Heart right ventricle (tissue), 16 donors: ENCODE results near the gene SLC1A4. TPM values are rescaled to one million over a fixed set of nuclear protein-coding genes. Genes with fewer than 3 reads are reported as not detected.

Experiments
- ATAC-seq, 8 donors: fragments of 200-7000 bp; cut with Tn5 transposase; one replicate each; pipeline ENCODE4 v1.9.1; 2020; ENCODE audit warnings: mild to moderate bottlenecking in 8 of 8, moderate library complexity in 8 of 8, moderate number of reproducible peaks in 1 of 8
- DNase-seq, 2 donors: peaks; one replicate each; pipeline ENCODE4 v3.0.0-alpha.2; 2020
- H3K27ac ChIP-seq, 10 donors: fragments of 200-600 bp; sonication (generic) in 2 of 10; one replicate each; pipeline versions ENCODE4 v1.5.0 to v1.8.0; 2020 to 2022; ENCODE audit warnings: mild to moderate bottlenecking in 3 of 10
- H3K27me3 ChIP-seq, 7 donors: fragments of 200-600 bp; one replicate each; pipeline ENCODE4 v1.8.0; 2021 to 2022; ENCODE audit warnings: mild to moderate bottlenecking in 2 of 7
- H3K36me3 ChIP-seq, 9 donors: fragments of 200-600 bp; sonication (generic) in 1 of 9; one replicate each; pipeline versions ENCODE4 v1.5.0 to v1.8.0; 2020 to 2022; ENCODE audit warnings: mild to moderate bottlenecking in 2 of 9
- H3K4me1 ChIP-seq, 9 donors: fragments of 200-600 bp; sonication (generic) in 1 of 9; one replicate each; pipeline versions ENCODE4 v1.5.0 to v1.8.0; 2020 to 2022; ENCODE audit warnings: mild to moderate bottlenecking in 4 of 9
- H3K4me3 ChIP-seq, 10 donors: fragments of 200-600 bp; sonication (generic) in 2 of 10; one replicate each; pipeline versions ENCODE4 v1.5.0 to v1.8.0; 2020 to 2022; ENCODE audit warnings: mild to moderate bottlenecking in 7 of 10, moderate library complexity in 2 of 10
- H3K9me3 ChIP-seq, 11 donors: fragments of 200-600 bp in 10 of 11; sonication (generic) in 2 of 11; one replicate each; pipeline versions ENCODE4 v1.5.0 to v1.8.0; 2013 to 2022; ENCODE audit warnings: mild to moderate bottlenecking in 2 of 11, control low read depth in 1 of 11, moderate library complexity in 1 of 11
- WGBS, 2 donors: extraction: QIAGEN DNeasy Blood & Tissue Kit; methylation state at CpG; one replicate each; pipeline ENCODE4 v1.1.7; 2013; ENCODE audit warnings: inconsistent platforms in 1 of 2; 5-methylcytosine and 5-hydroxymethylcytosine counted together
- intact Hi-C, 10 donors: fragments of 100-400 bp; cut with DNase I; formaldehyde crosslinking; loops; one replicate each; pipeline versions ENCODE4 v1.11.1 to v1.14.2; 2022
- polyA plus RNA-seq, 2 donors: library from polyadenylated mRNA; stranded (reverse); fragments of 200-250 nt; gene quantifications; one replicate each; pipeline ENCODE4 v1.2.3, GENCODE V29; 2013
- total RNA-seq, 10 donors: library from RNA; stranded (reverse); fragmentation: NEBNext Ultra II Directional in 3 of 10; extraction: Animal tissue kit (Norgen Biotek cat#: 25700) in 3 of 10; gene quantifications; one replicate each; pipeline versions ENCODE4 v1.2.1 to v1.2.4, GENCODE V29; 2021 to 2023
- TF ChIP-seq, protein P1 (sequence below), 9 donors: fragments of 200-600 bp; sonication (generic) in 2 of 9; IDR thresholded peaks; one replicate each; pipeline versions ENCODE4 v1.5.0 to v1.8.0; 2021 to 2022; ENCODE audit warnings: antibody characterized with exemption in 9 of 9, mild to moderate bottlenecking in 5 of 9, moderate library complexity in 1 of 9
- donor health status: Arrhythmogenic right ventricular cardiomyopathy.
- donor health status: ischemic (EF 13 %, LVEDD 7.1; RV severe dilation, severe dysfunction).
- donor health status: healthy with polysubstance abuse.
- donor health status: DM: no; HTN: yes; CAD: no.
- donor health status: DM: no; HTN: no; CAD: no.
- donor health status: ischemic (EF 25% LVEDD 6.9; RV normal size, moderate dysfunction).
- donor health status: ischemic (EF 25% LVEDD 5.7; RV mildly dilated, moderate dysfunction).
- donor health status: healthy.
- donor health status: DM: yes; HTN: yes; CAD: no.
- donor health status: Ischemic cardiomyopathy.
- donor health status: ischemic (EF 35%, LVEDD 5.7; RV mildly dilated, moderate dysfunction).
- donor health status: nonischemic (EF 11% LVEDD 7.7; RV severe dilation, severe dysfunction).
- donor health status: DM: yes; HTN: yes; CAD: no.
- donor health status: PGD.
- donor health status: ischemic (EF 29% LVEDD 5.4; RV normal size, mild dysfunction).
- donor health status: nonischemic (EF 23%, LVEDD 6.1; RV moderate dilation, normal function).

Gene SLC1A4
- total and polyA plus RNA-seq, 12 donors: 2.1 to 18.7 (median 11.3) TPM

DNA sequence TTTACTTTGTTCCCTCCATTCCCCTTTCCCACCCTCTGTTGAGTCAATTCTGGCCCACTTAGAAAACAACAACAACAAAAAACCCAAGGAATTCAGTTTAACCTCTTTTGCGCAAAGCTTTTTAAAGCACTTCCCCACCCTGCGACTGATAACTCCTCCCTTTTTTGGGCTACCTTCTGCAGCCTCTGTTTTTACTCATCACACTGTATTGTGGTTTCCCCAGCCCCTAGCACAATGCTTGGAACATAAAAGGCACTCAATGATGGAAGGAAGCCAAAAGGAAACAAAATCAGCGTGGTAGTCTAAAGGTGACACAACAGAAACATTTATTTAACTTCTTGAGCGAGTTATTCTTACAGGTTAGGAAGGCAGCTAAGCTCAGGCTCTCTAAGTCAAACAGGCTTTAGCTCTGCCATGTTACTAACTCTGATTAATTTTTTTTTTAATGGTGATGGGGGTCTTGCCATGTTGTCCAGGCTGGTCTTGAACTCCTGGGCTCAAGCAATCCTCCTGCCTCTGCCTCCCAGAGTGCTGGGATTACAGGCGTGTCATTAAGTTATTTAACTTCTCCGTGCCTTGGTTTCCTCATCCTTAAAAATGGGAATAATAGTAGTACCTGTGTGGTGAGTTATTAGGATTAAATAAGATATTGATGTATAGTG is 68.3 kb downstream of the SLC1A4 start:
- TF ChIP-seq, protein P1, sequence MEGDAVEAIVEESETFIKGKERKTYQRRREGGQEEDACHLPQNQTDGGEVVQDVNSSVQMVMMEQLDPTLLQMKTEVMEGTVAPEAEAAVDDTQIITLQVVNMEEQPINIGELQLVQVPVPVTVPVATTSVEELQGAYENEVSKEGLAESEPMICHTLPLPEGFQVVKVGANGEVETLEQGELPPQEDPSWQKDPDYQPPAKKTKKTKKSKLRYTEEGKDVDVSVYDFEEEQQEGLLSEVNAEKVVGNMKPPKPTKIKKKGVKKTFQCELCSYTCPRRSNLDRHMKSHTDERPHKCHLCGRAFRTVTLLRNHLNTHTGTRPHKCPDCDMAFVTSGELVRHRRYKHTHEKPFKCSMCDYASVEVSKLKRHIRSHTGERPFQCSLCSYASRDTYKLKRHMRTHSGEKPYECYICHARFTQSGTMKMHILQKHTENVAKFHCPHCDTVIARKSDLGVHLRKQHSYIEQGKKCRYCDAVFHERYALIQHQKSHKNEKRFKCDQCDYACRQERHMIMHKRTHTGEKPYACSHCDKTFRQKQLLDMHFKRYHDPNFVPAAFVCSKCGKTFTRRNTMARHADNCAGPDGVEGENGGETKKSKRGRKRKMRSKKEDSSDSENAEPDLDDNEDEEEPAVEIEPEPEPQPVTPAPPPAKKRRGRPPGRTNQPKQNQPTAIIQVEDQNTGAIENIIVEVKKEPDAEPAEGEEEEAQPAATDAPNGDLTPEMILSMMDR (IDR thresholded peaks at IDR 0.05): no peak
- 50 to 71% methylated on average over 6 of the region's 6 CpGs for WGBS, 2 donors
- peak in 2 of 8 donors; percentile 9 to 26 for ATAC-seq
- H3K9me3 ChIP-seq: no peaks in the 10 kb centered on the region
- no peaks in the 10 kb centered on the region for H3K36me3 ChIP-seq
- intact Hi-C loops: loop anchor here in 4 of 10 donors (2.0 to 10.0 kb wide), 4 partner anchors 70 to 517 kb away; partner anchors contain the start of gene RAB1A (in 3 of the 4)
- H3K27me3 ChIP-seq: no peaks in the 10 kb centered on the region
- peaks cover 6 to 73% (median 58%) of the 10 kb centered on the region in 9 donors for H3K4me1 ChIP-seq
- DNase-seq: no peak
- H3K4me3 ChIP-seq: peak overlapping the region; percentile 57 to 89 (median 78)
- peak overlapping the region in 9 of 10 donors; percentile 81 to 97 (median 92) for H3K27ac ChIP-seq

DNA sequence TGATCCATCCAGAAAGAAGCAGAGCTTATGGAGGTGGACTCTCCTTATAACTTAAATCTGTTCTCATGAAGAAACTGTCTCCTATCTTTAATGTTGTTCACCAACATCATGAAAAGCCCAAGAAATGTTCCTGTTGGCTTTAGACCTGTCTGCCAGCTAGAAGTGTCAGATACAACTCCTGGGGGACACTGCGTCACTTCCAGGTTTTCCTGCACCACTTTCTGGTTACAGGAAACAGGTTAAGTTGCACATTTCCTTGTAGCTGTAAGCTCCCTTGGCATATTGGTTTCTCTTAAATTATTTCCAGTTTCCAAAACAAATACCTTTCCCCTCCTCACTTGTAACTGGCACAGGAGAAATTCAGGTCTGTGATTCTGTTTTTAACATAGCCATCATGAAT is 69.9 kb downstream of the SLC1A4 start:
- Histone ChIP-seq H3K4me3 (peak overlapping the region in 2 of 10 donors; percentile 10 to 24), H3K4me1 (peaks cover 6 to 82% (median 71%) of the 10 kb centered on the region in 9 donors), H3K36me3 (no peaks in the 10 kb centered on the region), H3K27ac (peak overlapping the region in 9 of 10 donors; percentile 35 to 97 (median 90)), H3K9me3 (no peaks in the 10 kb centered on the region), H3K27me3 (no peaks in the 10 kb centered on the region)
- TF ChIP-seq, protein P1 (IDR thresholded peaks at IDR 0.05): no peak
- ATAC-seq (no peak), DNase-seq (peak in 1 of 2 donors; percentile 69)
- 69 to 70% methylated on average over 1 of the region's 1 CpG for WGBS, 2 donors
- intact Hi-C loops: loop anchor here in 4 of 10 donors (5.0 to 10.0 kb wide), 3 partner anchors 68 to 516 kb away; partner anchors contain the start of gene RAB1A (in 2 of the 4)

DNA sequence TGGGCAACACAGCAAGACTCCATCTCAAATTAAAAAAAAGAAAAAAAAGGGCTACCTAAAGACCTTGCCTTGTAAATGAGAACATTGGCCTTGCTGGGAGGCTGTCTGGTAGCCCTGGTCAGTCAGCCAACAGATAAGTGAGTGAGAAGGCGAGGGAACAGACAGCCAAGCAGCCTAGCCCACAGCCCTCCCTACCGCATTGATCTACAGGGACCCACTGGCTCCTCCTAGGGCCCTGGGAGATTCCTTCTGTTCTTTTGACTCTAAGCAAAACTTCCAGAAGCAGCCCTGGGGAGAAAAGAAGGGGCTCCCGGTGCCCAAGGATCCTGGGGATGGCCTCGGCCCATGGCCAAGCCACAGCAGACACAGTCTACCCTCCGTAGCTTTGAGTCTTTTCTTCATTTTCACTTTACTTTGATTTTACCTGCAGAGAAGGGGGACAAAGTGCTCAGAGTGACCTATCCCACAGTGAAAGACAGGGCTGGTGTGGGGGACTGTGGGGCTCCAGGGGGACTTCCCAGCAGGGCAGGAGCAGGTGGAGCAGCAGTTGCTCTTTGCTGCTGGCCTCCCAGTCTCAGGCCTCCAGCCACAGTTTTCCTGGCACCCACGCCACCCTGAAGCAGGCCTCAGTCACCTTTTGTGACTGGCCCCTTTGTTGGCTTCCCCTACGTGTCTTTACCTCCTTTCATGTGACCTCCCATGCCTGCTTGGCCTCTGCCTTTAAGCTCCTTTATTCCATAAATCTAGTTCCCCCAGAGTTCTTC is 72.1 kb downstream of the SLC1A4 start:
- Histone ChIP-seq H3K36me3 (no peaks in the 10 kb centered on the region), H3K4me3 (no peak overlapping the region), H3K9me3 (no peaks in the 10 kb centered on the region), H3K4me1 (peaks cover 17 to 94% (median 86%) of the 10 kb centered on the region in 9 donors), H3K27ac (peak overlapping the region in 3 of 10 donors; percentile 10 to 56 (median 19)), H3K27me3 (no peaks in the 10 kb centered on the region)
- 71 to 76% methylated on average over 7 of the region's 7 CpGs for WGBS, 2 donors
- TF ChIP-seq, protein P1 (IDR thresholded peaks at IDR 0.05): no peak
- DNase-seq (no peak), ATAC-seq (no peak)
- intact Hi-C loops: loop anchor here in 8 of 10 donors (5.0 to 10.0 kb wide), 6 partner anchors 63 to 513 kb away; no protein-coding TSS in a partner anchor

DNA sequence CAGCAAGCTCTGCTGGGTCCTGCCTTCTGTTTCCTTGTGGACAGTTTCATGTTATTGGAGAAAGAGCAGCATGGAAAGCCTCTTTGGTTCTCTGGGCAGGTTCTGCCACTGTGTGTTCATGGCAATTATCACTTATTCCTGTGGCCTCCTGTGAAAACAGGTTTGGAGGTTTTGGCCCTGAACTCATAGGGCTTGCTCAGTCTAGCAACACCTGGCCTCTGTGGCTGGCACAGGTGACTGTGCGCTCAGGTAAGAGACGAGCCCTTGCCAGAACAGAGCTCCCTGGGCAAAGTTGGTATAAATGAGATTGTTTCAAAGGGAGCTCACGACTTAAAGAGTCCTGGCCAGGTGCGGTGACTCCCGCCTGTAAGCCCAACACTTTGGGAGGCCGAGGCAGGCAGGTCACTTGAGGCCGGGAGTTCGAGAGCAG is 72.7 kb downstream of the SLC1A4 start:
- Histone ChIP-seq H3K4me1 (peaks cover 17 to 100% (median 86%) of the 10 kb centered on the region in 9 donors), H3K36me3 (no peaks in the 10 kb centered on the region), H3K4me3 (no peak overlapping the region), H3K27ac (peak overlapping the region in 2 of 10 donors; percentile 19 to 56), H3K27me3 (no peaks in the 10 kb centered on the region), H3K9me3 (no peaks in the 10 kb centered on the region)
- TF ChIP-seq, protein P1 (IDR thresholded peaks at IDR 0.05): no peak
- intact Hi-C loops: loop anchor here in 8 of 10 donors (5.0 to 10.0 kb wide), 6 partner anchors 63 to 513 kb away; no protein-coding TSS in a partner anchor
- WGBS, 2 donors: 94 to 98% methylated on average over 8 of the region's 8 CpGs
- DNase-seq (no peak), ATAC-seq (no peak)
